GM12864 (cell line): ENCODE results near the gene SLC35C1.
"Not testable (repeated sequence)": the region's sequence is repeated elsewhere in the genome, so short reads cannot be mapped to it uniquely, and the experiment has no call there.

Experiments used
- DNase-seq: peaks from one replicate; pipeline ENCODE4 v3.0.0-alpha.2; 2011; ENCODE audit warnings: low read depth
- H3K4me3 ChIP-seq: 2 replicates; pipeline ENCODE4 v1.5.1; 2011; ENCODE audit warnings: mild to moderate bottlenecking, low read depth, low read length, control low read depth
- TF ChIP-seq, protein P1 (sequence below): IDR thresholded peaks from 2 replicates; pipeline ENCODE4 v1.5.1; 2011; ENCODE audit warnings: low read depth, mild to moderate bottlenecking, moderate library complexity, low read length, control low read depth, inconsistent platforms; ENCODE audit errors: missing control alignments

Gene SLC35C1

DNA sequence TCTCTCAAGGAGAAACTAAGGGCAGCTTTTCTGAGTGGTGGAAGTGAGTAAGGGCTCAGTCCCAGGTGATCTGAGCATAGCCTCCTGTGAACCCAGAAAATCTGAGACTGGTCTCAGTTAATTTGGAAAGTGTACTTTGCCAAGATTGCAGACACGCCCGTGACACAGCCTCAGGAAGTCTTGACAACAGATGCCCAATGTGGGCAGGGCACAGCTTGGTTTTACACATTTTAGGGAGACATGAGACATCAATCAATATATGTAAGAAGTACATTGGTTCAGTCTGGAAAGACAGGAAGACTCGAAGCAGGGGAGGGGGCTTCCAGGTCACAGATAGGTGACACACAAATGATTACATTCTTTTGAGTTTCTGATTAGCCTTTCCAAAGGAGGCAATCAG lies 28.8 kb downstream of the SLC35C1 start:
- TF ChIP-seq, protein P1, sequence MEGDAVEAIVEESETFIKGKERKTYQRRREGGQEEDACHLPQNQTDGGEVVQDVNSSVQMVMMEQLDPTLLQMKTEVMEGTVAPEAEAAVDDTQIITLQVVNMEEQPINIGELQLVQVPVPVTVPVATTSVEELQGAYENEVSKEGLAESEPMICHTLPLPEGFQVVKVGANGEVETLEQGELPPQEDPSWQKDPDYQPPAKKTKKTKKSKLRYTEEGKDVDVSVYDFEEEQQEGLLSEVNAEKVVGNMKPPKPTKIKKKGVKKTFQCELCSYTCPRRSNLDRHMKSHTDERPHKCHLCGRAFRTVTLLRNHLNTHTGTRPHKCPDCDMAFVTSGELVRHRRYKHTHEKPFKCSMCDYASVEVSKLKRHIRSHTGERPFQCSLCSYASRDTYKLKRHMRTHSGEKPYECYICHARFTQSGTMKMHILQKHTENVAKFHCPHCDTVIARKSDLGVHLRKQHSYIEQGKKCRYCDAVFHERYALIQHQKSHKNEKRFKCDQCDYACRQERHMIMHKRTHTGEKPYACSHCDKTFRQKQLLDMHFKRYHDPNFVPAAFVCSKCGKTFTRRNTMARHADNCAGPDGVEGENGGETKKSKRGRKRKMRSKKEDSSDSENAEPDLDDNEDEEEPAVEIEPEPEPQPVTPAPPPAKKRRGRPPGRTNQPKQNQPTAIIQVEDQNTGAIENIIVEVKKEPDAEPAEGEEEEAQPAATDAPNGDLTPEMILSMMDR: no peak
- H3K4me3 ChIP-seq: no peak overlapping the region
- DNase-seq: no peak

- no peak for DNase-seq
- no peak overlapping the region for H3K4me3 ChIP-seq
- TF ChIP-seq, protein P1: no peak
Measured at GRCh38 chr11:45834298-45834756, 29.4 kb downstream of the SLC35C1 start.

DNA sequence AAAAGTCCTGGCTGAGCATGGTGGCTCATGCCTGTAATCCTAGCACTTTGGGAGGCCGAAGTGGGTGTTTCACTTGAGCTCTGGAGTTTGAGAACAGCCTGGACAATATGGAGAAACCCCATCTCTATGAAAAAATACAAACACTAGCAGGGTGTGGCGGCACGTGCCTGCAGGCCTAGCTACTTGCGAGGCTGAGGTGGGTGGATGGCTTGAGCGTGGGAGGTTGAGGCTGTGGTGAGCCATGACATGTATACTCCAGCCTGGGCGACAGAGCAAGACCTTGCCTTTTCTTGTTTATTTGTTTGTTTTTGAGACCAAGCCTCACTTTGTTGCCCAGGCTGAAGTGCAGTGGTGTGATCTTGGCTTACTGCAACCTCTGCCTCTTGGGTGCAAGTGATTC lies 34.3 kb downstream of the SLC35C1 start:
- H3K4me3 ChIP-seq: no peak overlapping the region
- TF ChIP-seq, protein P1: no peak
- no peak for DNase-seq

GRCh38 chr11:45840251-45840650 lies 35.3 kb downstream of the SLC35C1 start:
- H3K4me3 ChIP-seq, DNase-seq: not testable (repeated sequence)

DNA sequence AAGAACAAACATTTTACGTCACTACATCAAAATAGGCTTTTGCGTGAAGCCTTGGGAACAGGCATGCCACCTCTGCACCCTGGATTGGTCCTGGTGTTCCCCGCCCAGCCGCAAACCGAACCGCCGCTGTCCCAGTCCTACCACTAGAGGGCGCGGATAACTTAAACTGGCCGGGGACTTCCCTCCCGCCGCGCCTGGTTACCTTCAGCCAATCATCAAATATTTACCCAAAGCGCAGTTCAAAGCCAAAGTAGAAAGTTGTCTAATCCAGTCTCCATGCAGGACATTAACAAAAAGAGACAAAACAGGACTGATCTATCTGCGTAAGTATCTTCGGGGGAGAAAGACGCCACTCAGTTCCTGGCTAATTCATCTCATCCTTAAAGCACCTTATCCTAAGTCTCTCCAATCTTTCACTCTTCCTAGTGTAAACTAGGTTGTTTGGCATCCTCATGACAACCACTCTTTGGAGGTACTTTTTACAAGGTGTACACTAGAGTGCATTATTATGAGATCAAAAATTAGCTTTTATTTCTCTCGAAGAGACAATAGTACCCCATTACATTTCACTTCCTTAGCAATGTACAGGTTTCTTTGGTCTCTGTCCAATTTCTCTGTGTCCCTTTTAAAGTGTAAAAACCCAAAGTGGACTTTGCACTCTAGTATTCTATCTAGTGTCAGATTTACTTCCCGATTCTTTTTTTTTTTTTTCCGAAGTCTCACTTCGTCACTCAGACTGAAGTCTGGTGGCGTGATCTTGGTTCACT lies 38.4 kb downstream of the SLC35C1 start:
- TF ChIP-seq, protein P1: peak; percentile 89
- no peak overlapping the region for H3K4me3 ChIP-seq

DNA sequence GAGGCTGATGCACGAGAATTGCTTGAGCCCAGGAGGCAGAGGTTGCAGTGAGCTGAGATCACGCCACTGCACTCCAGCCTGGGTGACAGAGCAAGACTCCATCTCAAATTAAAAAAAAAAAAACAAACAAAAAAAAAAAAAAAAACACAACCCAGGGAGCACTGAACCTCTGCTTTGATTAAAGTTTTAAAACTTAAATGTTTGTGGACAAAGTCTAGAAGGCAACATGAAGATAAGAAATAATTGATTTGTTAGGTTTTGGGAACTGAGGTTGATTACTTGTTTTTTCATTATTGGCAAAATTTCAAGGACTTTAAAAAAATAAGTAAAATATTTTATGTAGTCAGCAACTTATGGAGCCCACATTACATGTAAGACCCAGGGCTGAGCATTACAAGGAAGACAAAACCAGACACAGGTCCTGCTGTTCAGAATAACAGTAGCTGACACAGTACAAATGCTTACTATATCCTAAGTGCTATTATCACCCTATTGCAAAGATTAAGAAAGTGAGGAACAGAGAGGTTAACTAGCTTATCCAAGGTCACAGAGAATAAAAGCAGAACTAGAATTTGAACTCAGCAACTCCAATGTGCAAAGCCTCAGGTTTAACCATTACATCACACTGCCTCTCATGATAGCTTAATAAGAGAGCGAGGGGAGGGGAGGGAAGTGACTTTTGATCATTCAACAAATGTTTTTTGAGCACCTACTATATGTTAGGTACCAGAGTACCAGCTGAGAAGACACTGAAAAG lies 40.1 kb downstream of the SLC35C1 start:
- no peak for DNase-seq
- TF ChIP-seq, protein P1: no peak
- H3K4me3 ChIP-seq: no peak overlapping the region

More for the DNA sequence above, 38.4 kb downstream of the SLC35C1 start:
- peak; percentile 43 for DNase-seq

GRCh38 chr11:45846174-45846675 lies 41.3 kb downstream of the SLC35C1 start:
- TF ChIP-seq, protein P1: no peak
- no peak overlapping the region; the same call in 1 of the 2 replicates for H3K4me3 ChIP-seq
- DNase-seq: no peak
